ENCODE results near the gene CD22. TPM values are rescaled to one million over a fixed set of nuclear protein-coding genes. Genes with fewer than 3 reads are reported as not detected.
A peak's percentile ranks its signal among the peaks of the same experiment; 100 is the strongest.

CD22 gene
- total RNA-seq, 4 donors from 2014 or later: 0.91 to 4.2 TPM; not detected in 2

GRCh38 chr19:35395382-35396199 is 66.6 kb downstream of the CD22 start:
- DNase-seq (ENCODE audit: low spot score in 2 of 2): peak in 1 of 2 donors; percentile 61
- intact Hi-C loops (cut with DNase I; ENCODE audit: low total_unique reads): no loop called here
- WGBS, 2 donors: 38 to 49% methylated on average over 19 of the region's 19 CpGs
- no peak for TF ChIP-seq CTCF (IDR thresholded peaks at IDR 0.05)
- TF ChIP-seq POLR2A (IDR thresholded peaks at IDR 0.05): no peak
- no peak overlapping the region for H3K4me3 ChIP-seq (ENCODE audit: low read depth, poor library complexity, severe bottlenecking)

- DNase-seq (ENCODE audit: low spot score in 2 of 2): peak in 1 of 2 donors; percentile 63
- intact Hi-C loops (cut with DNase I; ENCODE audit: low total_unique reads): no loop called here
- 82 to 87% methylated on average over 14 of the region's 14 CpGs for WGBS, 2 donors
- no peak overlapping the region for H3K4me3 ChIP-seq (ENCODE audit: low read depth, poor library complexity, severe bottlenecking)
- TF ChIP-seq CTCF (IDR thresholded peaks at IDR 0.05) (no peak), POLR2A (IDR thresholded peaks at IDR 0.05) (no peak)
Observed at GRCh38 chr19:35396240-35396885, 67.4 kb downstream of the CD22 start.

Small RNA genes within 50 kb of the gene (microRNA-seq; reads per million reads assigned to microRNA genes)
- gene MIR5196 (ENCODE audit: borderline number of aligned reads in 1 of 2, borderline replicate concordance in 2 of 2): 0 reads per million in 2 donors

Other genes starting within 250 kb of the CD22 start
- 100 to 1,000 TPM; 391 to 630 (median 546) TPM for gene FXYD3, start 213.4 kb upstream of the CD22 start, total RNA-seq
- gene LGI4, start 194.1 kb upstream of the CD22 start, total RNA-seq: 10 to 100 TPM in 1 of 4 donors, 1 to 10 TPM in 3; 4.3 to 19.4 (median 8.9) TPM
- 10 to 100 TPM in 1 of 4 donors, 1 to 10 TPM in 2, not detected in 1; 5.5 to 20.9 (median 6.5) TPM for gene FXYD1, start 190.4 kb upstream of the CD22 start, total RNA-seq
- 1 to 10 TPM in 1 of 4 donors, not detected in 3; 1.3 TPM for gene FXYD7, start 185.9 kb upstream of the CD22 start, total RNA-seq
- 10 to 100 TPM; 41.4 to 59.8 (median 57.7) TPM for gene FXYD5, start 174.5 kb upstream of the CD22 start, total RNA-seq
- gene FAM187B, start 100.4 kb upstream of the CD22 start, total RNA-seq: not detected
- 100 to 1,000 TPM in 1 of 4 donors, 10 to 100 TPM in 3; 79.0 to 115 (median 84.5) TPM for gene LSR, start 80.2 kb upstream of the CD22 start, total RNA-seq
- 100 to 1,000 TPM in 3 of 4 donors, 10 to 100 TPM in 1; 95.9 to 126 (median 120) TPM for gene USF2, start 60.2 kb upstream of the CD22 start, total RNA-seq
- gene HAMP, start 46.7 kb upstream of the CD22 start, total RNA-seq: not detected
- gene MAG, start 37.0 kb upstream of the CD22 start, total RNA-seq: under 1 TPM in 1 of 4 donors, not detected in 3; 0.10 TPM
- gene FFAR1, start 18.7 kb downstream of the CD22 start, total RNA-seq: not detected
- gene FFAR3, start 29.3 kb downstream of the CD22 start, total RNA-seq: not detected
- gene GPR42, start 41.9 kb downstream of the CD22 start, total RNA-seq: not detected
- 1 to 10 TPM in 1 of 4 donors, under 1 TPM in 2, not detected in 1; 0.49 to 1.1 (median 0.55) TPM for gene FFAR2, start 119.1 kb downstream of the CD22 start, total RNA-seq
- over 10,000 TPM; 10,097 to 21,423 (median 15,501) TPM for gene KRTDAP, start 161.3 kb downstream of the CD22 start, total RNA-seq
- 1,000 to 10,000 TPM; 5,221 to 8,616 (median 5,967) TPM for gene DMKN, start 184.5 kb downstream of the CD22 start, total RNA-seq
- 1,000 to 10,000 TPM; 1,839 to 3,070 (median 2,379) TPM for gene SBSN, start 199.1 kb downstream of the CD22 start, total RNA-seq
- 1 to 10 TPM; 6.0 to 7.3 (median 6.2) TPM for gene GAPDHS, start 204.3 kb downstream of the CD22 start, total RNA-seq
- gene TMEM147, start 216.4 kb downstream of the CD22 start, total RNA-seq: 100 to 1,000 TPM; 102 to 158 (median 130) TPM
- not detected for gene ATP4A, start 234.5 kb downstream of the CD22 start, total RNA-seq